K562 (cell line): ENCODE data around the gene PRXL2A. TPM values are rescaled to one million over a fixed set of nuclear protein-coding genes. Genes with fewer than 3 reads are reported as not detected.

Source experiments
- ATAC-seq: fragments of 200-7000 bp; cut with Tn5 transposase; 3 replicates; pipeline ENCODE4 v1.9.1; 2020; ENCODE audit warnings: moderate library complexity
- BruUV-seq: library from RNA; stranded (reverse); fragments of 400-500 nt; replicated peaks from 2 replicates; lab custom pipeline; 2021; lab: Mats Ljungman, UMichigan
- CTCF ChIA-PET: fragments of 300-600 bp; formaldehyde crosslinking; extraction: SDS; loops from one replicate; lab custom pipeline; 2021; ENCODE audit warnings: low intra/inter-chr PET ratio; lab: Yijun Ruan, JAX
- POLR2A ChIA-PET: fragments of 300-600, 350-650 bp; sonication (Branson Sonifier 250); formaldehyde crosslinking; extraction: SDS; loops from one replicate; lab custom pipeline; 2021; ENCODE audit warnings: antibody characterized with exemption, inconsistent platforms; lab: Yijun Ruan, JAX
- DNase-seq, 4 experiments: peaks; one replicate each; pipeline versions ENCODE4 v3.0.0 to v3.0.0-alpha.2; 2011 to 2018; ENCODE audit warnings: low spot score in 3 of 4, mixed read lengths in 3 of 4; ENCODE audit errors: extremely low read depth in 1 of 4
- FAIRE-seq: peaks from 2 replicates; lab custom pipeline; 2011; peaks lifted over from hg19 to GRCh38; lab: Jason Lieb, UNC
- H2AFZ ChIP-seq: 2 replicates; pipeline ENCODE4 v1.6.0; 2011; ENCODE audit warnings: low read depth, low read length, control low read depth, inconsistent platforms
- H3K27ac ChIP-seq: fragments of 200-600 bp; 3 replicates; pipeline ENCODE4 v1.8.0; 2011; ENCODE audit warnings: low read depth, mild to moderate bottlenecking, control low read depth, inconsistent platforms, low read length, moderate library complexity, mixed read lengths; ENCODE audit errors: extremely low read depth
- H3K27me3 ChIP-seq, 2 experiments: fragments of 300-600 bp in 1 of 2; 2 replicates in 1 of 2; 3 replicates in 1 of 2; pipeline versions ENCODE4 v1.6.0 to v1.8.0; 2011; ENCODE audit warnings: inconsistent platforms in 2 of 2, low read length in 2 of 2, mild to moderate bottlenecking in 1 of 2, mixed read lengths in 1 of 2, moderate library complexity in 1 of 2; ENCODE audit not compliant: control insufficient read depth in 2 of 2, insufficient read depth in 2 of 2
- H3K36me3 ChIP-seq: fragments of 300-600 bp; 3 replicates; pipeline ENCODE4 v1.8.0; 2011; ENCODE audit warnings: mild to moderate bottlenecking, low read length, inconsistent platforms; ENCODE audit not compliant: control insufficient read depth, insufficient read depth
- H3K4me1 ChIP-seq, 2 experiments: fragments of 200-600 bp in 1 of 2; replicated peaks in 1 of 2; 2 replicates in 1 of 2; 3 replicates in 1 of 2; pipeline versions ENCODE4 v1.5.1 to v1.8.0; 2011; ENCODE audit warnings: inconsistent platforms in 2 of 2, low read length in 2 of 2, mild to moderate bottlenecking in 1 of 2, mixed read lengths in 1 of 2, moderate library complexity in 1 of 2; ENCODE audit not compliant: control insufficient read depth in 2 of 2, insufficient read depth in 2 of 2
- H3K4me2 ChIP-seq: 2 replicates; pipeline ENCODE4 v1.6.1; 2011; ENCODE audit warnings: low read length, control low read depth, inconsistent platforms, mixed read lengths; ENCODE audit not compliant: insufficient read depth
- H3K4me3 ChIP-seq: fragments of 200-600 bp; sonication (generic), shearing (Covaris generic); 2 replicates; pipeline ENCODE4 v1.5.1; 2016; ENCODE audit warnings: control low read depth, inconsistent platforms
- H3K79me2 ChIP-seq: fragments of 200-600 bp; 3 replicates; pipeline ENCODE4 v1.8.0; 2011; ENCODE audit warnings: low read length, inconsistent platforms; ENCODE audit not compliant: control insufficient read depth, insufficient read depth
- H3K9ac ChIP-seq, 2 experiments: 2 replicates each; pipeline versions ENCODE4 v1.6.0 to v1.6.1; 2011; ENCODE audit warnings: low read depth in 2 of 2, low read length in 2 of 2, control low read depth in 1 of 2, inconsistent platforms in 1 of 2, mild to moderate bottlenecking in 1 of 2, mixed read lengths in 1 of 2; ENCODE audit not compliant: insufficient read depth in 1 of 2
- H3K9me1 ChIP-seq: one replicate; pipeline ENCODE4 v1.6.0; 2011; ENCODE audit warnings: inconsistent platforms, mild to moderate bottlenecking, low read length, moderate library complexity; ENCODE audit not compliant: control insufficient read depth, insufficient read depth
- H3K9me3 ChIP-seq: replicated peaks from 2 replicates; pipeline ENCODE4 v1.5.1; 2011; ENCODE audit warnings: low read depth, low read length, inconsistent platforms; ENCODE audit not compliant: control insufficient read depth, insufficient read depth
- H4K20me1 ChIP-seq: replicated peaks from 2 replicates; pipeline ENCODE4 v1.6.1; 2011; ENCODE audit warnings: low read length, inconsistent platforms, mixed read lengths; ENCODE audit not compliant: control insufficient read depth, insufficient read depth
- AFF4 ChIP-seq: sonication (generic); formaldehyde crosslinking; IDR thresholded peaks from 2 replicates; pipeline ENCODE4 v1.8.0; 2023; ENCODE audit warnings: mild to moderate bottlenecking, missing genetic modification reagents
- BRCA1 ChIP-seq, 2 experiments: fragments of 450-650 bp in 1 of 2; sonication (generic) in 1 of 2; formaldehyde crosslinking in 1 of 2; IDR thresholded peaks; 2 replicates each; pipeline versions ENCODE4 v1.5.0 to v1.6.1; 2017 to 2020; ENCODE audit warnings: mild to moderate bottlenecking in 1 of 2, missing genetic modification reagents in 1 of 2
- ZFX ChIP-seq: sonication (generic); formaldehyde crosslinking; IDR thresholded peaks from 2 replicates; pipeline ENCODE4 v1.8.0; 2022; ENCODE audit warnings: mild to moderate bottlenecking, missing genetic modification reagents, moderate library complexity
- WGBS: fragments of 100-300 bp; shearing (Covaris generic); methylation state at CpG from one replicate; pipeline ENCODE4 v1.1.6; 2016; ENCODE audit warnings: low coverage, mixed read lengths; ENCODE audit not compliant: insufficient coverage; ENCODE audit errors: missing lambda C conversion rate; 5-methylcytosine and 5-hydroxymethylcytosine counted together
- in situ Hi-C: fragments of 300-500 bp; cut with MboI; formaldehyde crosslinking; loops from 4 replicates; pipeline ENCODE4 v1.15.0; 2018; ENCODE audit warnings: inconsistent platforms, mixed read lengths
- intact Hi-C: fragments of 100-400 bp; cut with micrococcal nuclease; formaldehyde crosslinking; loops from 2 replicates; pipeline ENCODE4 v1.14.2; 2022
- polyA plus RNA-seq, 8 experiments: library from polyadenylated mRNA; depleted of rRNA in 4 of 8; stranded (reverse) in 5 of 8; unstranded in 3 of 8; fragments of >200 nt; fragmentation: Nextera tagmentation in 2 of 8; fragmentation: Illumina TruSeq in 1 of 8; extraction: Ambion mirVana in 2 of 8; extraction: Trizol in 1 of 8; gene quantifications; 2 replicates each; pipeline versions ENCODE4 v1.2.1 to v1.2.3, GENCODE V29; 2011 to 2014; ENCODE audit warnings: inconsistent platforms in 1 of 8, missing spikeins in 1 of 8
- total RNA-seq, 7 experiments: library from RNA; depleted of rRNA in 6 of 7; stranded (reverse); fragments of >200 nt in 6 of 7; fragmentation: Illumina TruSeq in 2 of 7; extraction: Trizol in 2 of 7; gene quantifications; 2 replicates each; pipeline versions ENCODE4 v1.2.1 to v1.2.3, GENCODE V29; 2011 to 2021; ENCODE audit warnings: low replicate concordance in 1 of 7

PRXL2A gene
- total and polyA plus RNA-seq, 9 of the 15 experiments (the other 6 are each of a cell fraction or from before 2014, with no cell fraction given), result 0.14 to 1.2 (median 0.75) TPM

GRCh38 chr10:80463868-80464267, 55.5 kb downstream of the PRXL2A start:
- POLR2A ChIA-PET, result interaction anchor here (1.1 to 2.7 kb wide), 3 partner anchors 9 to 34 kb away, joined by 3 to 9 read pairs (median 4); no protein-coding TSS in a partner anchor
- peaks cover 100% of the 10 kb centered on the region for H3K79me2 ChIP-seq
- no peak for DNase-seq
- in situ Hi-C loops (no loop called here), intact Hi-C loops (no loop called here)
- H3K27ac ChIP-seq, result peak overlapping the region; percentile 54; the same call in 1 of the 3 replicates
- H3K9me1 ChIP-seq, result peaks cover 3% of the 10 kb centered on the region
- H3K9me3 ChIP-seq, result no peaks in the 10 kb centered on the region
- 85% methylated on average over 9 of the region's 10 CpGs for WGBS
- H3K36me3 ChIP-seq, result peaks cover 45% of the 10 kb centered on the region; the same call in 2 of the 3 replicates
- no peaks in the 10 kb centered on the region for H3K27me3 ChIP-seq
- BruUV-seq, result no TSS peak
- no peak overlapping the region for H3K4me2 ChIP-seq
- peaks cover 69 to 93% of the 10 kb centered on the region in 2 experiments for H3K4me1 ChIP-seq
- no peak overlapping the region for H2AFZ ChIP-seq
- TF ChIP-seq AFF4 (CRISPR knock-in tag) (no peak), BRCA1 (IDR thresholded peaks at IDR 0.05) (no peak), BRCA1 (CRISPR knock-in tag; IDR thresholded peaks at IDR 0.05) (no peak), ZFX (CRISPR knock-in tag) (0 out of 2 replicates have a peak, but pooled peaks have one; percentile 2)
- TF ChIP-seq, all 486 proteins: peak for 1
- Histone ChIP-seq H3K9ac (peak overlapping the region; percentile 12 to 83; a peak in 2 of 4 replicates), H4K20me1 (peaks cover 17% of the 10 kb centered on the region), H3K4me3 (no peak overlapping the region)
- CTCF ChIA-PET, result no interaction called here
- no peak for ATAC-seq
- FAIRE-seq, result no peak
